GM18861 (cell line): ENCODE data around the gene FGF18.

Experiments used
- ATAC-seq: cut with Tn5 transposase; IDR thresholded peaks from one replicate; pipeline ENCODE4 v1.9.1; 2021; ENCODE audit not compliant: unreplicated experiment

Gene FGF18

DNA sequence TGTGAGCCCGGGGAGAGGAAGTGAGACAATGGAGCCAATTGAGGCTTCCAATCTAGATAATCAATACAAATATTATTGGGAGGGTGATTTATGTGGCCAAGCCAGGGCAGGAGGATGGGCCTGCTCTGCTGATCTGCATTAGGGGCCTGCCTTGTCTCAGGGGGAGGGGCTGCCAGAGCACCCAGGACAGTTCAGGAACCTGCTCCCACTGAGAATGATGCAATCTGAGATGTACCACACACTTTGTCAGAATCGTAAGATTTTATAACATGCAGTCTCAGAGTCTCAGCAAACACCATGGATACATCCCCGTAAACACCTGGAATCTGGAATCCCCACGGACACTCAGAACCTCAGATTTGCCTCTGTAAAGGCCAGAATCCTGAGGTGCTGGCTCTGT lies 19.3 kb downstream of the FGF18 start:
- ATAC-seq: no peak

DNA sequence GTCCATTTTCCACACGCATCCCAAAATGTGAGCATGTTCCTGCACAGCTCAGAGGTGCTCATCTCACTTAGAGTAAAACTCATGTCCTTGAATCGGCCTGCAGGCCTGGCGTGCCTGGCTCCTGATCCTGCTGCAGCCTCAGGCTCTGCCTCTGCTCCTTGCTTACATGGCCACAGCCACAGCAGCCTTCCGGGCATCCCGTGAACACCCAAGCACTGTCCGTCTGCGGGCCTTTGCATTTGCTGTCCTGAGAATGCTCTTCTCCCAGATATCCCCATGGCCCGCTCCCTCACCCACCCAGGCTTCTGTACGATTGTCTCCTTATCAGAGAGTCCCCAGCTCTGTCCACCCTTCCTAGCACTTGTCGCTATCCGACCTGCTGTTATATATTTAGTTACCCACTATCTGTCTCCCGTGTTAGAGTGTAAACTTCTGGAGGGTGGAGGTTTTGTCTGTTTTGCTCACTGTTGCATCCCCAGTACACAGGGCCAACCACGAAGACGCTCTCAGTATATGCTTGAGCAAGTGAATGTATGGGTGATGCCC lies 21.9 kb downstream of the FGF18 start:
- ATAC-seq: no peak

DNA sequence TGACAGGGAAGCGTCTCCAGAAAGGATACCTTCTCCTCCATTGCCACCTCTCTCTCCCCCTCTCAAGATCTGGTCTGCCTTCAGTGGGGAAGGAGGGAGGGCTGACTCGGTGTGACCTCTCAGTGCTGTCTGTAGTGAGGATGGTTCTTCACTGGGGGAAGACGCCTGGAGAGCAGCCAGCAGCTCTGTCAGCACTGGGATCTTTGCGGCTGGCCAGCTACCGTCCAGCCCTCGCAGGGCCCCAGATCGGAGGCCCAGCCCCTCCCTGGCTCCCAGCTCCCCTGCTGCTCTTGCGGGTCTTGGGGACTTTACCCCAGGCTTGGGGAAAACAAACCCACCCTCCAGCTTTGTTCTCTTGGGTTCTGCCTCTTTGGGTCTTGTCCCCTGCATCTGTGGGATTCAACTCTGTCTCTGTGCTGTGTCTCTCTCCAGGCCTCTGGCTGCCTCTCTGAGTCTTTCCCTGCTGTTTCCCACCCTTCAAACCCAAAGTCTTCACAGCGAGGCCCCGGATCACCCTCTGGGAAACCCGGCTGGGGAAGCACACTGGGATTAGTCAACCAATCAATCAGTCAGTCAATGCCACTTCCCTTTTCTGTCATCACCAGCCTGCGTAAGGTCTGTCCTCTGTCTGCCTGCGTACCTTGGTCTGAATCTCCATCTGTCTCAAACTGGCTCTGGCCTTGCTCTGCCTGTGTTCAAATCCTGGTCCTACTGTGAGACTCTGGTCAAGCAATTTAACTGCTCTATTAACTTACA lies 23.0 kb downstream of the FGF18 start:
- ATAC-seq: no peak

DNA sequence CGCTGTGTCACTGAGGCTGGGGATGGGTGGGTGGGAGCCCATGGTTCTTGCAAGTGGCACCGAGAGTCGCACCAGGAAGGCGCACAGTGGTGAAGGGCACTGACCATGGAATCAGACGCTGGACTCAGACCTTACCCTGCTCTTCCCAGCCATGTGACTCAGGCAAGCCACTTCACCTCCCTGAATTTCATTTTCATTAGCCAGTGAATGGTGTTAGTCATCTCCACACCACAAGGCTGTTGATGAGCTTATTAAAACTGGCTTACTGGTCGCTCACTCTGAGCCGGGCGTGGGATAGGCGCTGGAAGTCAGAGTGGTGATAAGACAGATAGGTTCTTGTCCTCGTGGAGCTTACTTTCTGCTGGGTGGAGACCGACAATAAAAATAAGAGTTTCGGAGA lies 25.1 kb downstream of the FGF18 start:
- ATAC-seq: no peak

DNA sequence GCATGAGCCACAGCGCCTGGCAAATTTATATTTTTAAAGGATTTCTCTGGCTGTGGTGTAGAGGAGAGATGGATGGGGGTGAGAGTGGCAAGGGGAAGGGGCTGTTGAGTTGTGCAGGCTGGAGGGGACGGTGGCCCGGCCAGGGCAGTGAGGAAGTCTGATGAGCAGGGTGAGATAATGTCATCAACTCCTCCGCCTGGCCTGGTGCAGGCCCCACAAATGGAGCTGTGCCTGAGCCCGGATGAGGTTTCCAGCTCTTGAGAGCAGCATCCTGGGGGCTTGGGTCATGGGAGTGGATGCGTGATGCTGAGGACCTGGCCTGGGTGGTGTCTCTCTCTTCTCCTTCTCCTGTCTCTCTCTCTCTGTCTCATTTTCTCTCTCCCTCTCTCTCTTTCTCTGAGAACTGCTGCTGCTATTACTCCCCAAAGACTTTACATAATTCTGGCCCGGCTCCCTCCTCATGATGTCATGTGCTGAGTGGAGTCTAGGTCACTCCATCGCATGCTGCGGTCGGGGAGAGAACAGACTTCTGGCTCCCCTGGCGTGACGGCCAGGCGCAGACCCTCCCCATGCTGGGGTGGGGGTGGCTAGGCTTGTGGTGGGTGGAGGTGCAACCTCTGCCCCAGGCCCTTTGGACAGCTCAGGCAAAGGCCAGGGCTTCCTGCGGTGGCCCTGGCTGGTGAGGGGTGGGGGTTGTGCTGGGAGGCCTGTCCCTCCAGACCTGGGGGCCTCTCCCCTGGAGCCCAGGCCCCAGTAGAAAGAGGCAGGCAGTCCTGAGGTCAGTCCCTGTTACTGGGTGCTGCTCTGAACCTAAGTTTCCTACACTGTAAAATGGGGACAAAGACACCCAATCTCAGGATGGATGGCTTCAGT lies 26.4 kb downstream of the FGF18 start:
- no peak for ATAC-seq

DNA sequence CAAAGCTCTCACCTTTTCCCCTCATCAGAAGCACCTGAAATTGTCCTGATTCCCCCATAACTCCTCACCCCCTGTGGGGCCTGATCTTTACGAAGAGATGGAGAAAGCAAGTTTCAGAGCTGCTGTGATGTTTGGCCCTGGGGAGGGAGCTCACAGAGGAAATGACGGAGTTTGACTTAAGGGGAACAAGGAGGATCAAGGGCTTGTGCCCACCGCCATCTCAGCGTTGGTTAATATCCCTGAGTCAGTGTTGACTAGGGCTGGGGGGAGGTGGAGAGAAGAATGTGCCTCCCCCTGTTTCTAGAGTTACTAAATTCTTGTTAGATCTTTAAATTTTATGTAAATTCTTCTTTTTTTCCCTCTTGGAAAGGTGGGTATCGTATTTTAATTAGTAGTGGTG lies 27.8 kb downstream of the FGF18 start:
- ATAC-seq: no peak

DNA sequence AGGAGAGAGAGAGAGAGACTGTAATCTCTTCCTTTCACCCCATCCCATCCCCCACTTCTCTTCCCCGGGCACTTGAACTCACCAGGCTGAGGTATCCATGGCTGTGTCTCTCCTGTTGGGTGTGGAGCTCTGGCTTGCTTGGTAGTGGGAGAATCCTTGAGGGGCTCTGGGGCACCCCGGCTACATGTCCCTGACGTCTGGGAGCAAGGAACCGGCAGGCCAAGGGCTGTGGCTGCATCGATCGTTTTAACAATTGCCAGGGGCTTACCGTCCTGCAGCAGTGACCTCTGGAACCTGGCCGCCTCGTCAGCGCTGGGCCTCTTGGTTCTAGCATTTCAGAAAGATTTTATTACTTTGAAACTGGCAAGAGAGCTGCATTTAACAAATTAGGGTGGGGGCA lies 30.0 kb downstream of the FGF18 start:
- ATAC-seq: no peak

DNA sequence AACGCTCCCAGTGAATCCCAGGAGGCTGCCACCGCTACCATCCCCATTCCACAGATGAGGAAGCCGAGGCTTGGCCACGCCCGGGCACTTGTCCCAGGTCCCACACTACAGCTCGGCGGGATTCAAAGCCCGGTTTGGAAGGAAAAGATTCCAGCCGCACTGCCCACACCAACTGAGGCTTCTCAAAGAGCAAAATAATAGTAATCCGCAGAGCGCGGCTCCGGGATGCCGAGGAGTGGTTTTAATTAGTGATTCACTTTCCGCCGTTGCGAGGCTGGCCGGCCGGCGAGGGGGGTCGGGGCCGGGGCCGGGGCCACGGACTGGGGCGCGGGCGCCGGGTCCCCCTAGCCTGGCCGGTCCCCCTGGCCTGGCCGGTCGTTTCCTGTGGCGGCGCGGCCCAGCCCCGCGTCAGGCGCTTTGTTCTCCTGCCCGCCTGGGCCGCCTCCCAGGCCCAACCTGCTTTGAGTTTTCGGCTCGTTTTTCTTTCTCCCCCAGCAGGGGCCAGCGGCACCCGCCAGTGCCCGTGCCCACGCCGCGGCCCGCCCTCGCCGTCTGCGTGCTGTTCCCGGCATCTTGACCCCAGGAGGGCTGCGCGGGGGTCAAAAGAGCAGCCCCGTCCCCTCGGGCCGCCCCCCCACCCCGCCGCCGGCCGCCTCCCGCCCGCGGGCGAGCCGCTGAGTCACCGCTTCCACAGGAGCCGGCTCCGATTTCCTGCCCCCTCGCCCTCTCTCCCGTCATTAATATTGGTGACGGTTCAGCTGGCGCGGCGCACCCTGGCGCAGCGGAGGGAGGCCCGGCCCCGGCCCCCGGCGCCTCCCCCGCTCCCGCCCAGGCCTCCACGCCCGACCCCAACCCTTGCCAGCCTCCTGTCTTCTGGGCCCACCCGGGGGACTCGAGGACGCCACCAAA lies 31.2 kb downstream of the FGF18 start:
- ATAC-seq: no peak

DNA sequence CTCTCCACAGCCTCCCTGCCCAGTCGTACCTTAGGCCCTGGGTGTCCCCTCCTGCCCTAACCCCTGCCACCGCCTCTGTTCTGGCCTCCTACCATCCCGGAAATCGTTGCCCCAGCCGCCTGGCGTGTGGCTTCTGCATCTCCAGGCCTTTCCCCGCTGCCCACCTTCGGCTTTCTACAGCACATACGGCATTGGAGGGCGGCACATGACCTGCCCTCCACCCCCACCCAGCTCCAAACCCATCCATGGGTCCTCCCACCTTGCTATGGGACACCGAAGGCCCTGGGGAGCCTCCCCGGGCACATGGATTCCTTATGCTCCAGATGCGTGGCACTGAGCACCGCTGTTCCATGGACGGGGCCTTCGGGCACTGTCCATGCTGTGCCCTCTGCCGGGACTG lies 32.0 kb downstream of the FGF18 start:
- no peak for ATAC-seq

DNA sequence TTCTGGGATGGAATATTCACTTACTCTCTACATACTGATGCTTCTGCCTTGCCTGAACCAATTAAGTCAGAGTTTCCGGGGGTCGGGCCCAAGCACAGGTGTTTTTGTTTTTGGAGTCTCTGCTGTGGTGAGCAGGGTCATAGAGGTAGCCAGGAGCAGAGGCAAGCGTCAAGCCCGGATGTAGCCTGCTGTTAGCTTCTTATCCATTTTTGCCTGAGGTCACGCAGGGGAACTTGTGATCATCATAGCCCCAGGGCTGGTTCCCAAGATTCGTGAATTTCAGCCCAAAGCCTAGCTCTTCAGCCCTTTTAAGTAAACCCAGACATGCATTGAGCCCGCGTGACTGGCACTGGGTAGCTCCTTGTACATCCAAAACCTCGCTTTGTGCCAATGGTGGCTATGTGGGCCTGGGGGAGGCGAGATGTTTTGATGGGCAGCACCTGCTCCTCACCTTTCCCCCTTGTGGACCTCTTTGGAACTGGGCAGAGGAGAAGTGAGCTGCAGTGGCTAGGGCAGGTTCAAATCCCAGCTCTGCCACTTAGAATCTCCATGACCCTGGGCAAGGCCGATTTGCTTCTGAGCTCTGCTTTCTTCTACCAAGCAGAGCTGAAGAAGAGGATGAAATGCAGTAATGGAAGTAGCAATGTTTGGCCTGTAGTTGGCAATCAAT lies 33.7 kb downstream of the FGF18 start:
- ATAC-seq: no peak

DNA sequence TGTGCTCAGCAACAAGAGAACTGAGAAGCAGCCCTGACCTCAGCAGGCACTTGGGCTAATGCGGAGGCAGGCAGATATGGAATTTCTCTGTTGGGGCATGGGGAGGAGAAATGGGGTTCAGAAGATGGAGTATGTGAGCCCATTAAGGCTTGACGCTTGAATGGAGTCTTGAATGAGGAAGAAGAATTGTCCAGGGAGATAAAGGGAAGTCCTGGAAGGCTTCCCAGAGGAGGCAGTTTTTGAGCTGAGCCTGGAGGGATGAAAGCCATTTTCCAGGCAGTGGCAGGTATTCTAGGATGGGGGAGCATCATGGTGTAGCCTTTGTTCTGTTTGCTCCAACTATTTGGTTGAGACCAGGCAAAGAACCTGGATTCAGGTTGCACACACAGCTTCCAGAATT lies 34.5 kb downstream of the FGF18 start:
- no peak for ATAC-seq

DNA sequence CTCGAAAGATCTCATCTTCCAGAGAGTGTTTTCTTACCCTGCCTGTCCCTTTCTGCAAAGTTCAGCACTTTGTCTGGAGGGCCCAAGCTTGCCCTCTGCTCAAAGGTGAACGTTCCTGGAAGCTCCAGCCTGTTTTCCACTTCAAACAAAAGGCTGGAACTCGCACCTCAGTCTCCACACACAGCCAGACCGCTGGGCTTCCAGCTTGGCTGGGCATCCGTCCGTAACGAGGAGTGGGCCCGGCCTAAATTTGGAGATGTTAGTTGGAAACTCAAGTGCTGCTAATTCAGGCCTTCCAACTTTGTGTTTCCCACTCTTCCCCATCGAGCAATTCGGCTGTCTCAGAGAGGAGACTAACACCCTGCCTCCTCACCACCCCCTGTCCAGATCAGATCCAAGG lies 35.1 kb downstream of the FGF18 start:
- no peak for ATAC-seq

DNA sequence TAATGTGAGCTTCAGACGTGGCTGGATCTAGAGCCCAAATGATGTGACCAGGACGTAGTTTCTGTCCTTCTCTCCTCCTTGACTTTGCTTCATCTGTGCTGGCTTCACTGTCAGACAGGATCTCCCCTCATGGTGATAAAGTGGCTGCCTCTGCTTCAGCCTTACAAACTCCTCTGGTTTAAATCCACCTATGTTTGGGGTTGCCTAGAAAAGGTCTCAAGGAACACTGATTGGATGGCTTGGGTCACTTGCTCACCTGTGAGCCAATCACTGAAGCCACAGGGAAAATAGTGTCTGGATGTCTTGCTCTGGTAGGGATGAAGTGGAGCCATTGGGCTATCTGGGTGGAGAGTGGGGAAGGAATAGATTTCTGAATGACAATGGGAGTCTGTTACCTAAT lies 36.1 kb downstream of the FGF18 start:
- no peak for ATAC-seq

DNA sequence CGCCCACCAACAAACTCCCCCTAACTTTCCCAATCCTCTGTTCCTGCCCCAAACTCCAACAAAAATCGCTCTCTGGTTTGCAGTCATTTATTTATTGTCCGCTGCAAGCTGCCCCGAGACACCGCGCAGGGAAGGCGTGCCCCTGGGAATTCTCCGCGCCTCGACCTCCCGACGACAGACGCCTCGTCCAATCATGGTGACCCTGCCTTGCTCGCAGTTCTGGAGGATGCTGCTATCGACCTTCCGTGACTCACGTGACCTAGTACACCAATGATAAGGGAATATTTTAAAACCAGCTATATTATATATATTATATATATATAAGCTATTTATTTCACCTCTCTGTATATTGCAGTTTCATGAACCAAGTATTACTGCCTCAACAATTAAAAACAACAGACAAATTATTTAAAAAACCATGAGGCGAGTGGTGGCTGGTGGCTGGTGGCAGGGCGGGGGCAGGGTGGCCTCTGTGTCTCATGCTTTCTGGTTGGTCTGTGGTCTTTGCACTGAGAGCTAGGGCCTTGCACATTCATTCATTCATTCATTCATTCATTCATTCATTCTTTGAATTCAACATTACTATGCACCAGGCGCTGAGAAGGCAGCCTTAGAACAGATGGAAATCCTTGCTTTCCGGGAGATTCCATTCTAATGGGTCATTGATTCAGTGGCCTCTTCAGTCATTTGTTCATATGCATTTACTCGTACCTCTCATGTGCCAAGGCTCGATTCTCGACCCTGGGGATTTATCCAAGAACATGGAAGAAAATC lies 37.9 kb downstream of the FGF18 start:
- no peak for ATAC-seq

DNA sequence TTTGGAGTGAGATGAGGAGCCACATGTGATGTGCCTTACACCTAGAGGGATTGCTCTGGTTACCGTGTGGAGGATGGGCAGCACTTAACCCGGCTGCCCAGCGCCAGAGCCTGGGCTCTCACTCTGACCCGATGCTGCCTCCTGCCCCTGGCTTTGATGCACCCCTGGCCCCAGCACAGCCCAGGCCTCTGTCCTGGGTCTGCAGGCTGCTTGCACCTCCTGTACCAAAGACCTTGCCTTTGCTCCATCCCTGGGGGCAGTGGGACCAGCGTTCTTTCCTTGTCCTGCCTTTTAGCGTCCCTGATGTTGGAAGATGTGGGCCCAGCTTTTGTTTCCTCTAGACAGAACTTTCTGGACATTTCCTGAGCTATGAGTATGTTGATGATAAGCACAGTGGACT lies 40.4 kb downstream of the FGF18 start:
- no peak for ATAC-seq

DNA sequence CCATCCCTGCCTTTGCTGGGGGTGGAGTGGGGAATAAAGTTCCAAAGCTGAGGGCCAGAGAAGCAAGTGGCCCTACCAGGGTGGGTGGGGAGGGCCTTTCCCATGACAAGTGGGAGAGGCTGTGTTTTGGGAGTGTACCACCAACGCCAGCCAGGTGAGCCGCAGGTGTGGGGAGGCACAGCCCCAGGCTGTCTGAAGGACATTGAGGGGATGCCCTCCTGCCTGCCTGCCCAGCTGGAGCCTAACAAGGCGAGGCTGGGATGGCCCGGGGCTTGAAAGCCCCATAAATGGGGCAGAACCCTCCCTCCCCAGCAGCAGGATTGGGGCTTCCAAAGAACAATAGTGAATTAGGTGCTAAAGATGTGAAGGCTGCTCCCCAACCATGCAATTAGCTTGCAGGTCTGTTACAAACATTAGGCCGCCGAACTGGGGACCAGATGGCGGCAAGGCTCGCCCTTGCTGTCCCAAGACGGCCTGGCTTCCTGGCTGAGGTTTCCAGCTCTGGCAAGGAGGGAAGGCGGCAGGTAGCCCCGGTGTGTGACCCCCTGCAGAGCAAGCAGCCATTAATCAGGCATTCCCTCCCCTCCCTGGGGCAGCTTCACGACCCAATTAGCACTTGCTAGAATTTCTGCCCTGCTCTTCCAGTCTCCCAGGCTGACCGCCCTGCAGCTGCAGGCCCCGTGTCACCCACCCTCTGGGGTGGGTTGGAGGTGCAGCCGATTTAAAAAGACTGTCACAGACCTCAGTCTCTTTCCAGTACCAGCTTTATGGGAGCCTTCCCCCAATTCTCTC lies 42.9 kb downstream of the FGF18 start:
- ATAC-seq: no peak

DNA sequence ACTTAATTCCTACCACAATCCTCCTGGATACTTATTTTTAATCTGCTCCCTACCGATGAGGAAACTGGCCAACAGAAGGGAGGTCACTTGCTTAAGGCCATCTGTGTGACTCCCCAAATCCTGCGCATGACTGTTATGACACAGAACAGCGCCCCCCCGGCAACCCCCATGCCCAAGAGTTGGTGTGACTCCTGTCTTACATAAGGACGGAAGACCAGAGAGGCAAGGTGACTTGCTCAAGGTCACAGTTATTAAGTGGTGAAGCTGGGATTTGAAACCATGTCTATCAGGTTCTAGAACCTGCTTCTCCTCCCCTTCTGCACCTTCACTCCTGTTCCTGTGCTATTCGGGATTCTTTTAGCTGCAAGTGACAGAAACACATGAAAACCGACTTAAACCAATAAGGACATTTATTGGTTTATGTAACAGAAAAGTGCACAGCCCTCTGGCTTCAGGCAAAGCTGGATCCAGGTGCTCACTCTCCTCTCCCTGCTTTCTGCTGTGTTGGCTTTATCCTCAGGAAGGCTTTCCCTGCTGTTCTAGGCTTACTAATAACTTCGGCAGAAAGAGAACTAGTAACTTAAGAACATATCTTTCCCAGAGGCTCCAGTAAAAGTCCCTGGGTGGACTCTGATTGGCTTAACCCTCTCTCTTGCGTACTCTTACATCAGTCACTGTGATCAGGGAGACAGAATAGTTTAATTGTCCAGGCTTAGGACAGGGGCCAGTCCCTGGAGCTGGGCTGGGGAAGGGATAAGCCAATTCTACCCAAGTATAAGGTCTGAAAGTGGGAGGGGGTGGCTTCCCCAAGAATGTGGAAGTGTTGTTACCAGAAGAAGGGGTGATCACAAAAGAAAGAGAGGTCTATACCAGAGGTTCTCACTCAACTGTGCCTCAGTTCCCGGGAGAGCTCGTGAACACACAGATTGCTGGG lies 43.7 kb downstream of the FGF18 start:
- ATAC-seq: no peak

DNA sequence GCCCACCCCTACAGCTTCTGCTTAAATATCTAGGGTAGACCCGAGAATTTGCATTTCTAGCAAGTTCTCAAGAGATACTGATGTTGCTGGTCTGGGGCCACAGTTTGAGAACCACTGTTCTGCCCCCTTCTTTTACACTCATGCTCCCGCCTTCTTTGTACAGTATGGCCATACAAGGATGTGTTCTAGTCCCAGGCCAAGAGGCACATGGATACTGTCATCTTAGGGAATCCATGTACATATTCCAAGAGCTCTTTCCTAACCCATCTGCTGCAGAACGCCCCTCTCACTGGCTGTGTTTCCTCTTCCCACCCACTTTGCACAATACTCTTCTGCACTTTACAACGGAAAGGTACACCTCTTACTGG lies 44.4 kb downstream of the FGF18 start:
- no peak for ATAC-seq
